ENCODE results near the gene CADPS. TPM values are rescaled to one million over a fixed set of nuclear protein-coding genes. Genes with fewer than 3 reads are reported as not detected.

Gene CADPS
- total RNA-seq, 2 donors from 2014 or later = 11.7 to 20.8 TPM

- 92 to 99% methylated on average over 6 to 7 of the region's 7 CpGs for WGBS, 2 experiments (ENCODE audit: insufficient coverage in 1 of 2, insufficient read length in 1 of 2)
- Mint-ChIP-seq H3K4me1 (peaks cover 21% of the 10 kb centered on the region), H3K36me3 (ENCODE audit: low read depth) (no peaks in the 10 kb centered on the region)
These were observed 328.9 kb downstream of the CADPS start for GRCh38 chr3:62546266-62546665.

GRCh38 chr3:62542185-62542584 is 333.0 kb downstream of the CADPS start:
- no peak overlapping the region for H3K27ac ChIP-seq (ENCODE audit: low read depth, low read length)
- Mint-ChIP-seq H3K4me1 (peaks cover 8% of the 10 kb centered on the region), H3K27ac (no peak overlapping the region), H3K9me3 (no peaks in the 10 kb centered on the region), H3K36me3 (ENCODE audit: low read depth) (no peaks in the 10 kb centered on the region), H3K27me3 (ENCODE audit: insufficient read depth) (no peaks in the 10 kb centered on the region), H3K4me3 (no peak overlapping the region)
- 92 to 95% methylated on average over 2 of the region's 2 CpGs for WGBS, 2 experiments (ENCODE audit: insufficient coverage in 1 of 2, insufficient read length in 1 of 2)
- H3K36me3 ChIP-seq (ENCODE audit: control insufficient read depth, insufficient read depth, low read length) = no peaks in the 10 kb centered on the region
- no peaks in the 10 kb centered on the region for H3K9me3 ChIP-seq (ENCODE audit: control insufficient read depth, low read length)
- no peaks in the 10 kb centered on the region for H3K27me3 ChIP-seq (ENCODE audit: control insufficient read depth, insufficient read depth, low read length, poor library complexity, severe bottlenecking)
- no peaks in the 10 kb centered on the region for H3K4me1 ChIP-seq (ENCODE audit: control insufficient read depth, insufficient read depth, low read length)
- TF ChIP-seq CTCF (conservative IDR thresholded peaks at IDR 0.05) = no peak
- H3K4me3 ChIP-seq (ENCODE audit: low read length) = no peak overlapping the region
- no peak overlapping the region for H3K9ac ChIP-seq (ENCODE audit: extremely low read depth, low read length, poor library complexity, severe bottlenecking)
- no peak for DNase-seq

More at GRCh38 chr3:62546266-62546665, 328.9 kb downstream of the CADPS start:
- H3K9ac ChIP-seq (ENCODE audit: extremely low read depth, low read length, poor library complexity, severe bottlenecking) = no peak overlapping the region
- no peaks in the 10 kb centered on the region for H3K27me3 Mint-ChIP-seq (ENCODE audit: insufficient read depth)
- H3K4me3 ChIP-seq (ENCODE audit: low read length) = no peak overlapping the region
- no peaks in the 10 kb centered on the region for H3K27me3 ChIP-seq (ENCODE audit: control insufficient read depth, insufficient read depth, low read length, poor library complexity, severe bottlenecking)
- no peak for TF ChIP-seq CTCF (conservative IDR thresholded peaks at IDR 0.05)
- DNase-seq = no peak
- H3K27ac ChIP-seq (ENCODE audit: low read depth, low read length) = no peak overlapping the region
- no peaks in the 10 kb centered on the region for H3K9me3 ChIP-seq (ENCODE audit: control insufficient read depth, low read length)
- H3K27ac Mint-ChIP-seq = no peak overlapping the region
- peaks cover 3% of the 10 kb centered on the region for H3K4me1 ChIP-seq (ENCODE audit: control insufficient read depth, insufficient read depth, low read length)
- no peaks in the 10 kb centered on the region for H3K9me3 Mint-ChIP-seq
- no peak overlapping the region for H3K4me3 Mint-ChIP-seq
- peaks cover 5% of the 10 kb centered on the region for H3K36me3 ChIP-seq (ENCODE audit: control insufficient read depth, insufficient read depth, low read length)

DNA sequence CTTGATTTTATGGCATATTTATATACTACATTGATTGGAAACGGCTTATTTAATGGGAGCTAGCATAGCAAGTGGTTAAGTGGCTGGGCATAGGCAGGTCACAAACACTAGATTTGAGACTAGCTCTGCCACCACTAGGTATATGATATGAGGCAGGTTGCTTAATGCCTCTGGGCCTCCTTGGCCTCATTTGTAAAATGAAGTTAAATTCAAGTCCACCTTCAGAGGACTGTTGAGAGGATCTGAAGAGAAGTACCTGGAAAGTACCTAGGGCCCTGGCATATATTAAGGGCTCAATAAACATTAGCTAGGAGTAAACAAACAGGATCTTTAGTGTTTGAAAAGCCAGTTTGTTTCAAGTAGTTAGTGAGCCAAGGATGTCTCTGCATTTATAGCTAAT is 335.5 kb downstream of the CADPS start:
- Mint-ChIP-seq H3K27ac (no peak overlapping the region), H3K4me3 (no peak overlapping the region), H3K27me3 (ENCODE audit: insufficient read depth) (no peaks in the 10 kb centered on the region), H3K9me3 (no peaks in the 10 kb centered on the region), H3K36me3 (ENCODE audit: low read depth) (no peaks in the 10 kb centered on the region), H3K4me1 (peaks cover 6% of the 10 kb centered on the region)
- Histone ChIP-seq H3K27me3 (ENCODE audit: control insufficient read depth, insufficient read depth, low read length, poor library complexity, severe bottlenecking) (no peaks in the 10 kb centered on the region), H3K4me3 (ENCODE audit: low read length) (no peak overlapping the region), H3K9me3 (ENCODE audit: control insufficient read depth, low read length) (no peaks in the 10 kb centered on the region), H3K36me3 (ENCODE audit: control insufficient read depth, insufficient read depth, low read length) (no peaks in the 10 kb centered on the region), H3K27ac (ENCODE audit: low read depth, low read length) (no peak overlapping the region), H3K9ac (ENCODE audit: extremely low read depth, low read length, poor library complexity, severe bottlenecking) (no peak overlapping the region), H3K4me1 (ENCODE audit: control insufficient read depth, insufficient read depth, low read length) (no peaks in the 10 kb centered on the region)
- DNase-seq = no peak
- 90 to 100% methylated on average over 1 of the region's 1 CpG for WGBS, 2 experiments (ENCODE audit: insufficient coverage in 1 of 2, insufficient read length in 1 of 2)
- TF ChIP-seq CTCF (conservative IDR thresholded peaks at IDR 0.05) = no peak

Measured in endodermal cell (in vitro differentiated cells).